Measurements from ENCODE around the gene USP7. TPM values are rescaled to one million over a fixed set of nuclear protein-coding genes. Genes with fewer than 3 reads are reported as not detected.

Gene USP7
- total RNA-seq, 2 experiments from 2014 or later = 46.4 to 127 TPM

DNA sequence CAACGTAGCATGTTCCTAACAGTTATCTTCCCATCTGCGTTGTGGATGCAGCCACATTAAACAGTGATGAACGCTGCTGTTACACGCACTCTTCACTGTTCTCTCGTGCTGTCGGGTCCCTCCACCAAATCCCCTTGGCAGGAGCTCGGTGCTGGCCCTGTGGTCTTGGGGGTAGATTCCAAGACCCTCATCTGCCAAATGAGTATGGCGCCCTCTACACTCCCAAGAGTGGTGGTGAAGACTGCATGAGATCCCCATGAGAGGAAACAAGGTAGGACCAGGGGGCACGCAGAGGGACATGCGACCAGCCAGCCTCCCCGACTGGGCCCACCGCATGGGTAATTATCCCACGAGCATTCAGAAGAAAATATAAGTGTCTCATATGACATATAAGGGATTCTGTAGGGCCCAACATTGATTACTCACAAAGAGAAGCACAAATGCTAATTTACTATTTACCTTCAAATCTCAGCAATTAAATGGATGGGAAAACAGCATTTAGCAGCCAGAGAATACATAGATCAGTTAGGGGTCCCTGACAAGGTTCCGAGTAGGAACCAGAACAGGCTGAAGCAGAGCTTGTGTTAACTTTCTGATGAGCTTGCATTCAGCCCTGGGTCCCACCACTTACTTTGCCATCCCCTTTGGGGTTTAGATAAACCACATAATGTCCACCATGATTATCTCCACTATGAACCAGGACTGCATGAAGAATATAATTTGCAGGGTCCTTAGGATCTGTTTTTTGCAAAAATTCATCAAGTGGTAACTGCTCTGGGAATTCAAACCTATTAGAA is 57.7 kb downstream of the USP7 start:
- no peak overlapping the region for H3K4me3 ChIP-seq (ENCODE audit: low read depth, low read length, poor library complexity, severe bottlenecking)
- intact Hi-C loops (cut with micrococcal nuclease; ENCODE audit: unreplicated experiment) = no loop called here
- no peaks in the 10 kb centered on the region for H3K4me1 ChIP-seq (ENCODE audit: insufficient read depth, low read length, poor library complexity, severe bottlenecking)
- H3K9me3 ChIP-seq (ENCODE audit: low read length) = no peaks in the 10 kb centered on the region
- no peak for DNase-seq (ENCODE audit: low spot score)
- TF ChIP-seq, protein P1, sequence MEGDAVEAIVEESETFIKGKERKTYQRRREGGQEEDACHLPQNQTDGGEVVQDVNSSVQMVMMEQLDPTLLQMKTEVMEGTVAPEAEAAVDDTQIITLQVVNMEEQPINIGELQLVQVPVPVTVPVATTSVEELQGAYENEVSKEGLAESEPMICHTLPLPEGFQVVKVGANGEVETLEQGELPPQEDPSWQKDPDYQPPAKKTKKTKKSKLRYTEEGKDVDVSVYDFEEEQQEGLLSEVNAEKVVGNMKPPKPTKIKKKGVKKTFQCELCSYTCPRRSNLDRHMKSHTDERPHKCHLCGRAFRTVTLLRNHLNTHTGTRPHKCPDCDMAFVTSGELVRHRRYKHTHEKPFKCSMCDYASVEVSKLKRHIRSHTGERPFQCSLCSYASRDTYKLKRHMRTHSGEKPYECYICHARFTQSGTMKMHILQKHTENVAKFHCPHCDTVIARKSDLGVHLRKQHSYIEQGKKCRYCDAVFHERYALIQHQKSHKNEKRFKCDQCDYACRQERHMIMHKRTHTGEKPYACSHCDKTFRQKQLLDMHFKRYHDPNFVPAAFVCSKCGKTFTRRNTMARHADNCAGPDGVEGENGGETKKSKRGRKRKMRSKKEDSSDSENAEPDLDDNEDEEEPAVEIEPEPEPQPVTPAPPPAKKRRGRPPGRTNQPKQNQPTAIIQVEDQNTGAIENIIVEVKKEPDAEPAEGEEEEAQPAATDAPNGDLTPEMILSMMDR (conservative IDR thresholded peaks at IDR 0.05; ENCODE audit: low read length) = peak; percentile 61
- no peak for TF ChIP-seq EZH2phosphoT487 (IDR thresholded peaks at IDR 0.05; ENCODE audit: borderline replicate concordance, low read depth, low read length)
- H3K9me2 ChIP-seq (ENCODE audit: insufficient read depth, low read length) = no peaks in the 10 kb centered on the region
- no peak overlapping the region for H3K27ac ChIP-seq (ENCODE audit: low read depth, low read length, poor library complexity, severe bottlenecking)
- no peak overlapping the region for H2AFZ ChIP-seq (ENCODE audit: low read length)
- H3K79me2 ChIP-seq (ENCODE audit: insufficient read depth, low read depth, low read length) = no peaks in the 10 kb centered on the region
- no peaks in the 10 kb centered on the region for H4K20me1 ChIP-seq (ENCODE audit: insufficient read depth, low read length)
- H3K4me2 ChIP-seq (ENCODE audit: low read length) = no peak overlapping the region
- POLR2A ChIA-PET = interaction anchor here (0.5 kb wide), 1 partner anchor 126 kb away, joined by 4 read pairs; no protein-coding TSS in a partner anchor
- BruUV-seq (replicated peaks) = no TSS peak
- CTCF ChIA-PET (ENCODE audit: unreplicated experiment) = no interaction called here
- H3K36me3 ChIP-seq (ENCODE audit: insufficient read depth, low read length) = peaks cover 90% of the 10 kb centered on the region

DNA sequence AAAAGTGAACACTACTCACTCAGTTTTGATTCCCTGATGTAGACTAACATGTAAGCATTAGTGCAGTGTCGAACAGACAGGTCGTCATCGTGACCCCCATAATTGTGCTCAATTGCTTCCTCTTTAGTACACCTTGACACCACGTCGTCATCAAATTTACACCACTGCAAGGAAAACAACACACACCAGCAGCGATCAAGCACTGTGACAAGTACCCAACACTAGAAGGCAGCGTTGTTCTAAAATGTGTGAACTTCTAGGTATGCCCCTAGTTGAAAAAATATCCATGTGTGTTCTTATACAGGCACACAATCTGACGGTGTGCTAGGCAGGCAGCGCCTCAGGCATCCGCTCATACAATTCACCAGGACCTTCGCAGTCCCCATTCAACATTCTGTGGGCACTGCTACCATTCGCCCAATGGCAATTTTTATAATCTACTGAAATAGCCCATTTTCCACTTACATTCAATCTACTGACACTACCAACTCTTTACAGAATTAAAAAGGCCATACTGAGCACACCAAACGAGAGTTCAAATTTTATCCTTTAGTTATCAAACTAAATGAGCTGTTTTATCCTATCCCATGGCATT is 58.4 kb downstream of the USP7 start:
- DNase-seq (ENCODE audit: low spot score) = peak; percentile 56
- Histone ChIP-seq H3K9me2 (ENCODE audit: insufficient read depth, low read length) (no peaks in the 10 kb centered on the region), H4K20me1 (ENCODE audit: insufficient read depth, low read length) (no peaks in the 10 kb centered on the region), H3K4me1 (ENCODE audit: insufficient read depth, low read length, poor library complexity, severe bottlenecking) (no peaks in the 10 kb centered on the region), H3K4me3 (ENCODE audit: low read depth, low read length, poor library complexity, severe bottlenecking) (no peak overlapping the region), H2AFZ (ENCODE audit: low read length) (no peak overlapping the region), H3K4me2 (ENCODE audit: low read length) (no peak overlapping the region), H3K27ac (ENCODE audit: low read depth, low read length, poor library complexity, severe bottlenecking) (no peak overlapping the region), H3K9me3 (ENCODE audit: low read length) (no peaks in the 10 kb centered on the region), H3K79me2 (ENCODE audit: insufficient read depth, low read depth, low read length) (no peaks in the 10 kb centered on the region), H3K36me3 (ENCODE audit: insufficient read depth, low read length) (peaks cover 90% of the 10 kb centered on the region)
- CTCF ChIA-PET (ENCODE audit: unreplicated experiment) = no interaction called here
- intact Hi-C loops (cut with micrococcal nuclease; ENCODE audit: unreplicated experiment) = no loop called here
- BruUV-seq (replicated peaks) = no TSS peak
- TF ChIP-seq EZH2phosphoT487 (IDR thresholded peaks at IDR 0.05; ENCODE audit: borderline replicate concordance, low read depth, low read length) = no peak
- TF ChIP-seq, protein P1 (conservative IDR thresholded peaks at IDR 0.05; ENCODE audit: low read length) = peak; percentile 67
- POLR2A ChIA-PET = no interaction called here

DNA sequence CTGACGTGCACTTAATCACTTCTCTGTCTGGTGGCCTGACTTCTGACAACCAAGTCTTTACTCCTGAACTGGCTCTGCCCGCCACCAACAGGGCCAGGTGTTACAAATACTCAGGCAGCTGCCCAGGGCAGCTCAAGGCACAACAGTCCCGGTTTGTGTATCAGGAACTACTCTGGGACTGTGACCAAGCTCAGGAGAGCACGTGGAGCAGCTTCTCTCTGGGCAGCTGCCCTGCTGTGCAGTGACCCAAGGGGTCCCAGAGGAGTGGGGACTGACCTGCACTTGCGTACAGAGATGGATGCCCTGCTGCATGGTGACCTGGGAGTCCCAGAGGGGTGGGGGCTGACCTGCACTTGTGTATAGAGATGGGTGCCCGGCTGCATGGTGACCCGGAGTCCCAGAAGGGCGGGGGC is 59.7 kb downstream of the USP7 start:
- Histone ChIP-seq H3K27ac (ENCODE audit: low read depth, low read length, poor library complexity, severe bottlenecking) (no peak overlapping the region), H3K9me3 (ENCODE audit: low read length) (no peaks in the 10 kb centered on the region), H3K36me3 (ENCODE audit: insufficient read depth, low read length) (peaks cover 92% of the 10 kb centered on the region), H2AFZ (ENCODE audit: low read length) (no peak overlapping the region), H3K9me2 (ENCODE audit: insufficient read depth, low read length) (no peaks in the 10 kb centered on the region), H3K4me3 (ENCODE audit: low read depth, low read length, poor library complexity, severe bottlenecking) (no peak overlapping the region), H3K79me2 (ENCODE audit: insufficient read depth, low read depth, low read length) (no peaks in the 10 kb centered on the region), H3K4me1 (ENCODE audit: insufficient read depth, low read length, poor library complexity, severe bottlenecking) (no peaks in the 10 kb centered on the region), H3K4me2 (ENCODE audit: low read length) (no peak overlapping the region), H4K20me1 (ENCODE audit: insufficient read depth, low read length) (no peaks in the 10 kb centered on the region)
- ChIA-PET POLR2A (no interaction called here), CTCF (ENCODE audit: unreplicated experiment) (no interaction called here)
- TF ChIP-seq, protein P1 (conservative IDR thresholded peaks at IDR 0.05; ENCODE audit: low read length) = no peak
- no peak for TF ChIP-seq EZH2phosphoT487 (IDR thresholded peaks at IDR 0.05; ENCODE audit: borderline replicate concordance, low read depth, low read length)
- no peak for DNase-seq (ENCODE audit: low spot score)
- BruUV-seq (replicated peaks) = no TSS peak
- intact Hi-C loops (cut with micrococcal nuclease; ENCODE audit: unreplicated experiment) = no loop called here

Data from OCI-LY7 (cell line).